GM18499 (cell line): Measurements from ENCODE around the gene CCDC171.
"Not testable (repeated sequence)": the region's sequence is repeated elsewhere in the genome, so short reads cannot be mapped to it uniquely, and the experiment has no call there.

Experiments used
- ATAC-seq: cut with Tn5 transposase; IDR thresholded peaks from one replicate; pipeline ENCODE4 v1.9.1; 2021; ENCODE audit warnings: moderate number of reproducible peaks; ENCODE audit not compliant: insufficient read depth, unreplicated experiment

The CCDC171 gene

DNA sequence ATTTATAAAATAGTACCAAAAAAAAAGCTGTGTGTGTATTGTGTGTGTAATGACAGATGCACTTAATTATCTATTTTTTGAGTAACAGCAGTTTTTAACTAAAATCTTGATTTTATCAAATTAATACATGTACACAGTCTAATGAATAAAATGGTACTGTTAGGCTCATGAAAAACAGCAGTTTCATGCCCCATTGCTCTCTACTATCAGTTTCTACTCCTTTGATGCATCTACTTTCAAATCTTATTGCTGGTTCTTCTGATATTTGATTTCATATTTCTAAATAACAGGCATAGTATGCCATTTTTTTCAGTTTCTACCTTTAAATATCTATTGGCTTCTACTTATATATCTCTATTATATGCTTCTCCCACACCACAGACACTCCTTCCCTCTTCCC, 117.4 kb downstream of the CCDC171 start:
- ATAC-seq: peak; percentile 55

- ATAC-seq: no peak
Observed at GRCh38 chr9:15670894-15671293, 118.1 kb downstream of the CCDC171 start.

DNA sequence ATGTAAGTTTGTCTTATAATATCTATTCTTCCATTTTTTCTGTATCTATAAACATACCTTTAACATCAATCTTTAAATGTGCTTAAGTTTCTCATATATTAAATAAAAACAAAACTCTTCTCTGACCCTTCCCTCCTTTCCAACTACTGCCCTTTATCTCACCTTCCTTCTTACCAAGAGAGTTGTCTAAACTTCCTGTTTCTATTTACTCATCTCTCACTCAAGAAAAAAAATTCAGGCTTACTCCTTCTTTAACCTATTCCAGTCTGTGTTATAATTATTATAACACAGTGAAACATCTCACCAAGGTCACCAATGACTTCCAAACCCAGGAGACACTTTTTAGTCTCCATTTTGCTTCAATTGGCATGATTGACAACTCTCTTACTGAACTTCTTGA, 140.9 kb downstream of the CCDC171 start:
- ATAC-seq: no peak

GRCh38 chr9:15696979-15697378, 144.1 kb downstream of the CCDC171 start:
- no peak for ATAC-seq

DNA sequence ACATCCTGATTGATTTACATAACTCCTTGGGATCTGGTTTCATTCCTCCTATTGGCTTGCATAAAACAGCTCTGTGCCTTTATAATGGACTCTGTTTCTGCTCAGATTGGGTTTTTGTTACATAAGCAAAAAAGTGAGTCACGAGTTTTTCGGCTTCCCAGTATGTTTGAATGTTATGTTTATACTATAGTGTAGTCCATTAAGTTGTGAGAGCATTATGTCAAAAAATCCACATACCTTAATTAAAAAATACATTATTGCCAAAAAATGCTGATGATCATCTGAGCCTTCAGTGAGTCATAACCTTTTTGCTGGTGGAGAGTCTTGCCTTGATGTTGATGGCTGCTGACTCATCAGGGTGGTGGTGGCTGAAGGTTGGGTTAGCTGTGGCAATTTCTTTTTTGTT, 144.6 kb downstream of the CCDC171 start:
- no peak for ATAC-seq

GRCh38 chr9:15699876-15700559, 147.2 kb downstream of the CCDC171 start:
- ATAC-seq: not testable (repeated sequence)

DNA sequence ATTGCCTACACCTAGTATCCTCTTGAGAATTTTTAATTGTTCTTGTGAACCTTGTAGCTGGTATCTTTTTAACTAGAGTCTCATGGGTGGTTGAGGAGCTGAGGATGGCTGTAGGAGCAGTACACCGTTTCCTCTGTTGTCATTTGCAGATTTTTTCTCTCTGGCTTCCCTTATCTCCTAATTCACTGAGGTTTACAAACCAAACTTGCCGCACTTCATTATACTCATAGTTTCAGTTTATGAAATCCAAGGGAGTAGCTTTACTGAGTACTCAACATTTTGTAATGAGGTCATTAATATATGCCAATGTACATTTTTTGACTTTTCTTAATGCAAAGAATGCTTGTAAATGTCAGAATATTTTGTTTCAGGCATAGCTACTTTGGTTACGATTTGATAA, 154.2 kb downstream of the CCDC171 start:
- ATAC-seq: no peak

DNA sequence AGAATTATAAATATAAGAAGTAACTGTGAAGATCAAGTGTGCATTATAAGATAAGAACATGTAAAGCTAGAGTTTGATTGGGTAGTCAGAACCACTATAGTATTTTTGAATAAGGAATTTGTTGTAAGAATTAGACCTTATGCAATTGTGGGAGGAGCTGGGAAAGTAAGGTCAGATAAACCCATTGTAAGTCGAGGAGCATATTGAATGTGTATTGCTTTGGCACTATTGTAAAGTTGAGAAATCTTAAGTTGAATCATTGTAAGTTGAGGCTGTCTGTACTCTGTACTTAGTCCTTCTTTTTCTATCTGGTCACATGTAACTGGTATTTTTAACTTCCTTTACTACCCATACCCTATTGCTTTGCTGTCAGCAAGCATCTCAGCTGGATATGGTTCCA, 158.7 kb downstream of the CCDC171 start:
- no peak for ATAC-seq

DNA sequence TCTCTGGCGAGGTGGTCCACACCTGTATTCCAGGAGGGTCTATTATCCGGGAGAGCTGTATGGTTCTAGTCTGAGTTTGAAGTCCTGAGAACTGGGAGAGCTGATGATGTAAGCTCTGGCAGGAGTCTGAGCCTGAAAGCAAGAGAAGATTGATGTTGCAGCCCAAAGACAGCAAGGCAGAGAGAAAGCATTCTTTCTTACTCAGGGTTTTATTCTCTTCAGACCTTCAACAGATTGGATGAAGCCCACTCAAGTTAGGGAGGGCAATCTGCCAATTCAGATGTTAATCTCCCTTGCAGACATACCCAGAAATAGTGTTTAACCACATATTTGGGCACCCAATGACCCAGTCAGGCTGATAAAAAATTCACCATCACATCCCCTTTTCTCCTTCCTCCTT, 159.1 kb downstream of the CCDC171 start:
- no peak for ATAC-seq

DNA sequence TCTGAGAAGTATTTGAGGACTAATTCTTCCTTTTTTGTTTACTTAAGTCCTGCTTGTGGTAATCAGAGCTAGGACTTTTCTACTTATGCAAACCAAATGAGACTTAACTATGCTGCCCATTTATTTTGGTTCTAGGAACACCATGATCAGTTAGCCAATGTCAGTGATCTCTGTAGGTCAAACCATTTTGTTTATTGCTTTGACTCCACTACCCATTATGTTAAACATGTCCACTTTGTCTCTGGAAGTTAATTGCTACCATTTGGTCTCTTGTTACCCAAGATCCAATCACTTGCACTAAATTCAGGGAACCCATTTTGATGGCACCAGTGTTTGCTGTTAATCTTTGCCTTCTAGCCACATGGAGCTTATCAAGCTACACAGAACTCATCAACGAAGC, 161.9 kb downstream of the CCDC171 start:
- ATAC-seq: no peak

DNA sequence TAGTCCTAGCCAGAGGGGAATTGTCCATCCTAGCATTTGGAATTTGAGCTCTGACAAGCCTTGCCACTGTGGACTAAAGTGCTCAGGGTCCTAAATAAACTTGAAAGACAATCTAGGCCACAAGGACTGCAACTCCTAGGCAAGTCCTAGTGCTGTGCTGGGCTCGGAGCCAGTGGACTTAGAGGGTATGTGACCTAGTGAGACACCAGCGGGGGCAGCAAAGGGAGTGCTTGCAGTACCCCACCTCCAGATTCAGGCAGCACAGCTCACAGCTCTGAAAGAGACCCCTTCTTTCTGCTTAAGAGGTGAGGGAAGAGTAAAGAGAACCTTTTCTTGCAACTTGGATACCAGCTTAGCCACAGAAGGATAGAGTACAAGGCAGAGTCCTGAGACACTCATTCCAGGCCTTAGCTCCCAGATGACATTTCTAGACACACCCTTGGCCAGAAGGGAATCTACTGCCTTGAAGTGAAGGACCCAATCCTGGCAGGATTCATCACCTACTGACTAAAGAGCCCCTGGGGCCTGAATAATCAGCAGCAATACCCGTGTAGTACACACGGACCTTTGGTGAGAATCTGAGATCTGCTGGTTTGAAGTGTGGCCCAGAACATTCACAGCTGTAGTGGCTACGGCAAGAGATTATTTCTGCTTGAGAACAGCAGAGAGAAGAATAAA, 164.6 kb downstream of the CCDC171 start:
- no peak for ATAC-seq

DNA sequence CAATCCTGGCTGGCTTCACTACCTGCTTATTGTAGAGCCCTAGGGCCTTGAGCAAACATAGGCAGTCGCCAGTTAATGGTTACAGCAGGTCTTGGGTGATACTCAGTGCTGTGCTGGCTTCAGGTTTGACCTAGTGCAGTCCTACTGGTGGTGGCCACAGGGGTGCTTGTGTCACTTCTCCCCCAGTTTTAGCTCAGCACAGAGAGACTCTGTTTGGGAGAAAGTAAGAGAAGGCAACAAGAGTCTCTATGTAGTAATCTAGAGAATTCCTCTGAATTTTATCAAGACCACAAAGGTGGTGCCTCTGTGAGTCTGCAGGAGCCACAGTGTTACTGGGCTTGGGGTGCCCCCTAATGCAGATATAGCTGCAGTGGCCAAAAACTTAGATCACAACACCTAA, 165.6 kb downstream of the CCDC171 start:
- no peak for ATAC-seq

- ATAC-seq: no peak
Observed at GRCh38 chr9:15720861-15721260, 168.0 kb downstream of the CCDC171 start.

DNA sequence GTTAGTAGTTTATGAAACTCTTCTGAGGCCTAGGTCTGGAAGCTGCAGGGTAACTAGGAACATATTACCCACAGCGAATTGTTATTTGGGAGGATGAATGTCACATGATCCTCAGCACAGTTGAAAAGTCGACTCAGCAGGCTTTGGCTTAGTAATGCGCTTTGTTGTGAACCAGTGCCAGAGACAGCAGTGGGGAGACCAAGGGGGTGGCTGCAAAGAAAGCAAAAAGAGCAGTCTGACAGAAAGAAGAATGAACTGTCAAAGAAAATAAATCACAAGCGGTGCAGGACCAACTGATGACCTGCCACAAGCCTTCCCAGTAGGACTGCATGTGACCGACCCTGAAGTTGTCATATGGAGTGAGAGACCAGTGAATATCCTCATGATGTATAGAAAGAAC, 170.0 kb downstream of the CCDC171 start:
- ATAC-seq: no peak

DNA sequence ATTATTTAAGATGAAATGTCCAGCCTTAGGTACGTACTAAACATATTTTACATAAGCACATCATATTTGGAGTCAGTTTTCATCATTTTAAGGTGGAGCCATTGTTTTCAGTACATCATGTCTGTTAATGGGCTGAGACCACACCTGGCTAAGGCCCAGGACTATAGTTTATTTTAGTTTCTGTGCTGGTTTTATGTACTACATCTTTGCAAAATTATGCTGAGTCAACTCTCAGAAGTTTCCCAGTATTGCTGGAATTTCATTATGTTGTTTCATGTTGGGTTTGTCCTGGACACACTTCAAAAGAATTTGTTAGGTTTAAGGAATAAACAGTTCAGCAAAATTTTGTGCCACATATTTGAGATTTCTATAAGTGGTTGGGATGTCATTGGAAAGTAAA, 171.2 kb downstream of the CCDC171 start:
- no peak for ATAC-seq

GRCh38 chr9:15724612-15725011, 171.8 kb downstream of the CCDC171 start:
- no peak for ATAC-seq

DNA sequence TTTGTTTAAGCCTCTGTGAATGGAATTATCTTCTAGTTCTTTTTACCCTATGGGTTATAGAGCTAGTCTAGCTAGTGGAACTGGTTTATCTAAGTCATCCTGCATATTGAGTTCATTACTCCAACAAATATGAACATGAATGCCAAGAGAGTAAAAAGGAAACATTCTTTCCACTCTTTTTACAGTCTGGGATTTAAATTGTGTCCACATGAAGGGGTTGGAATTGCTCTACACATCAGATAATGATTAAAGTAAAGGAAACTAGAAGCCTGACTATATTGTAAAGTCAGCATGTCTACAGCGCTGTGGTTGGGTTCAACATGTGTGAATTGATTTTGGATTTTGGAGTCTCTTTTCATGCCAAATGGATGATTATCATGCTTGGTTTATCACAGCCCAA, 173.1 kb downstream of the CCDC171 start:
- no peak for ATAC-seq

DNA sequence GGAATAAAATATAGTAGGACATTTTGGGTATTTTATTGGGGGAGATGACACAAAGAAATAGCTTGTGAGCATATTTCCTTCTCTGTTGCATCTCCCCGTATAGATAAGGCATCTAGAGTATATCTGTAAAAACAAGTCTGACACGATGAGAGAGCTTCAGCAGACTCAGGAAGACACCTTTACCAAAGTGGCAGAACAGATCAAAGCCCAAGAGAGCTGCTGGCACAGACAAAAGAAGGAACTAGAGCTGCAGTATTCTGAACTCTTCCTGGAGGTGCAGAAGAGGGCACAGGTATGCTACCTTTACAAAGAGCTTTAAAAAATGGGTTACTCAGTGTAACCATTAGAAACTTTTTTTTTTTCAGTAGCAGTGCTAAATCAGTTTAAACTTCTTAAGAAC, 176.7 kb downstream of the CCDC171 start:
- no peak for ATAC-seq

DNA sequence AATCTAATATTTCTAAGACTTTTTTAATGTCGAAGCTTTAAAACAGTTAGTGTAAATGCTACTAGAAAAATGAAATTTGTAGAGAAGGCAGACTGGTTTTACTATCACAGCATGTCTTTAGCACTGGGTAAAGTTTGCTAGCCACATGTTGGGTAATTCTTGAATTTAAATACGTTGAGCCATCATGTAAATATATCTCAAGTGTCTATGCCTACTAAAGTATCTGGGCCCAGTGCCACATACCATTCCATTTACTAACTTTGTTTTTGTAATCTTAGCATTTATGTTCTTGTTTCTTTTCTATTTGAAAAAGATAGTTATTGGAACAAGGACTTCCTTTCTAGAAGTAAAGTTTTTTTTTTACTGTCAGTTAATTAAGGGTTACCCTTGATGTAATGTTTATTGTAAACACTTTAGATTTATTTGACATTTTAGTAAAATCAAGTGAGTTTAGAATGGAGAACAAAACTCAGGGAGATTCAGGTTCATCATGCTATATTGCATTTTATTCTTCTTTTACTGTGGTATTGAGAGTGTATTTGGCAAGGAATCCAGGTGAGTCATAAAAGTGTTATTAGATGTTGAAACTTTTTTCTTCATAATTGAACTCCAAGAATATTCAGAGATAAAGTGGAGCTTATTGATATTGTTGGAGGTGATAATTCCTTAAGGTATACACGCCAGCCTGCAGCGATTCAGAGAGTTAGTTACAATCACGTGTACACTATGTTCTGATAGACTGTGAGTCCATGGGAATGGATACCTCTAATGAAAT, 182.4 kb downstream of the CCDC171 start:
- no peak for ATAC-seq

DNA sequence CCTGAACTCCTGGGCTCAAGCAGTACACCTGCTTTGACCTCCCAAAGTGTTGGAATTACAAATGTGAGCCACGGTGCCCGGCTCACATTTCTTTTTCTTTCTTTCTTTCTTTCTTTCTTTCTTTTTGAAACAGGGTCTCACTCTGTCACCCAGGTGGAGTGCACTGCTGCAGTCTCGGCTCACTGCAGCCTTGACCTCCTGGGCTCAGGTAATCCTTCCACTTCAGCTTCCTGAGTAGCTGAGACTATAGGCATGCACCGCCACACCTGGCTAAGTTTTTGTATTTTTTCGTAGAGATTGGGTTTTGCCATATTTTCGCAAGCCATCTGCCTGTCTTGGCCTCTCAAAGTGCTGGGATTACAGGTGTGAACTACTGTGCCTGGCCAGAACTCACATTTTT, 183.7 kb downstream of the CCDC171 start:
- ATAC-seq: no peak

DNA sequence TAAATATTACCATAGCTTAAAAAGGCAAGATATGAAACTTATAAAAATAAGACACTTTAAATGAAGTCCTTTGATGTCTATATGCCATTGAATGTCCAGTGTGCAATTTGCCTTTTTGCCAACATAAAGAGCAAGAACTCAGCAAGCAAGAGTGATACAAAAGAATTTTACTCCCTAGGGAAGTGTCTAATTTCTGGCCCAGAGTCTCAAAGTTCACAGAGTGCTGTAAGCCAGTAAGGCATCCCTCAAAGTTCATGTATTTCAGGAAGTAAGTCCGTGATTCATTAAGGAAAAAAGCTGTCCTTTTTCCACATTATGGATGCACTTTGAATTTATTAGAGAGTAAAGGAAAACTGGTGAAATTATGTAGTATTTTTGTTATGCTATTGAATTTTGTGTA, 185.2 kb downstream of the CCDC171 start:
- ATAC-seq: no peak
